H1 (cell line): ENCODE data around the gene DISP3. TPM values are rescaled to one million over a fixed set of nuclear protein-coding genes. Genes with fewer than 3 reads are reported as not detected.

Experiments used
- BACH1 ChIP-seq: IDR thresholded peaks from 2 replicates; pipeline ENCODE4 v1.6.1; 2012; ENCODE audit warnings: low read length, improper control_type of control experiment
- HDAC6 ChIP-seq: IDR thresholded peaks from one replicate; pipeline ENCODE4 v1.7.1; 2012; ENCODE audit warnings: low read depth, mild to moderate bottlenecking, inconsistent platforms, low read length, moderate library complexity
- NANOG ChIP-seq: IDR thresholded peaks from 2 replicates; pipeline ENCODE4 v1.6.1; 2011; ENCODE audit warnings: low read length, low read depth, mild to moderate bottlenecking, inconsistent platforms; ENCODE audit not compliant: insufficient read depth, poor library complexity, severe bottlenecking
- PHF8 ChIP-seq: fragments of 200-600 bp; sonication (generic); conservative IDR thresholded peaks from 2 replicates; pipeline ENCODE4 v1.7.1; 2012; ENCODE audit warnings: low read depth, mild to moderate bottlenecking, inconsistent platforms, low read length, moderate library complexity
- polyA plus RNA-seq, 7 experiments: library from polyadenylated mRNA; depleted of rRNA in 3 of 7; stranded (reverse) in 5 of 7; unstranded in 2 of 7; fragments of >200 nt in 5 of 7; fragments of 200-250 nt in 2 of 7; gene quantifications; 1 replicate in 5 of 7; 2 replicates in 1 of 7; 4 replicates in 1 of 7; pipeline versions ENCODE4 v1.2.1 to v1.2.3, GENCODE V29; 2011 to 2013; ENCODE audit warnings: missing spikeins in 2 of 7, mixed read lengths in 2 of 7
- total RNA-seq: library from RNA; stranded (reverse); fragmentation: NEBNext Ultra II Directional; extraction: Animal tissue kit (Norgen Biotek cat#: 25700); gene quantifications from 2 replicates; pipeline ENCODE4 v1.2.1, GENCODE V29; 2021

The DISP3 gene
- total and polyA plus RNA-seq, 2 of the 8 experiments (the other 6 are each of a cell fraction or from before 2014, with no cell fraction given) = 3.4 to 4.6 TPM

GRCh38 chr1:11559591-11559970, 80.6 kb downstream of the DISP3 start (continued):
- TF ChIP-seq PHF8 = no peak
- TF ChIP-seq NANOG = no peak
- no peak for TF ChIP-seq BACH1
- TF ChIP-seq HDAC6 = no peak
